CD14-positive monocyte (primary cell): ENCODE measurements around the gene PXDC1. TPM values are rescaled to one million over a fixed set of nuclear protein-coding genes. Genes with fewer than 3 reads are reported as not detected.

ENCODE experiments used
- DNase-seq, 3 donors: peaks; one replicate each; pipeline ENCODE4 v3.0.0-alpha.2; 2011 to 2022
- H2AFZ ChIP-seq: 2 replicates; pipeline ENCODE4 v1.6.0; 2012; ENCODE audit warnings: mild to moderate bottlenecking, low read depth, low read length, inconsistent platforms; ENCODE audit not compliant: insufficient read depth, poor library complexity, severe bottlenecking
- H3K27ac ChIP-seq, 2 donors: 1 replicate in 1 of 2; 2 replicates in 1 of 2; pipeline ENCODE4 v1.5.1; 2012 to 2013; ENCODE audit warnings: low read length in 2 of 2, control low read depth in 1 of 2, inconsistent platforms in 1 of 2, low read depth in 1 of 2, mild to moderate bottlenecking in 1 of 2
- H3K27me3 ChIP-seq, 2 donors: one replicate each; pipeline versions ENCODE4 v1.6.0 to v1.6.1; 2011 to 2013; ENCODE audit warnings: low read length in 2 of 2; ENCODE audit not compliant: control insufficient read depth in 2 of 2, insufficient read depth in 2 of 2
- H3K36me3 ChIP-seq, 2 donors: replicated peaks in 1 of 2; 1 replicate in 1 of 2; 2 replicates in 1 of 2; pipeline versions ENCODE4 v1.5.1 to v1.6.1; 2012 to 2013; ENCODE audit warnings: low read length in 2 of 2, control low read depth in 1 of 2, inconsistent platforms in 1 of 2, mild to moderate bottlenecking in 1 of 2; ENCODE audit not compliant: insufficient read depth in 2 of 2, control insufficient read depth in 1 of 2
- H3K4me1 ChIP-seq, 2 donors: 1 replicate in 1 of 2; 2 replicates in 1 of 2; pipeline versions ENCODE4 v1.5.1 to v1.6.1; 2012 to 2013; ENCODE audit warnings: low read length in 2 of 2, control low read depth in 1 of 2, inconsistent platforms in 1 of 2, mild to moderate bottlenecking in 1 of 2, moderate library complexity in 1 of 2; ENCODE audit not compliant: insufficient read depth in 2 of 2, control insufficient read depth in 1 of 2
- H3K4me2 ChIP-seq: replicated peaks from 2 replicates; pipeline ENCODE3; 2012; ENCODE audit warnings: low read length, moderate library complexity, mild to moderate bottlenecking; ENCODE audit not compliant: poor library complexity, severe bottlenecking; ENCODE audit errors: extremely low read depth
- H3K4me3 ChIP-seq, 3 experiments: fragments of 200-600 bp in 1 of 3; sonication (generic) in 1 of 3; replicated peaks in 1 of 3; 1 replicate in 2 of 3; 2 replicates in 1 of 3; pipeline ENCODE4 v1.5.1; 2011 to 2013; ENCODE audit warnings: low read length in 3 of 3, mild to moderate bottlenecking in 3 of 3, control low read depth in 2 of 3, low read depth in 2 of 3, inconsistent platforms in 1 of 3, moderate library complexity in 1 of 3
- H3K79me2 ChIP-seq: 2 replicates; pipeline ENCODE4 v1.6.0; 2012; ENCODE audit warnings: mild to moderate bottlenecking, control low read depth, inconsistent platforms, low read length, moderate library complexity; ENCODE audit not compliant: insufficient read depth
- H3K9ac ChIP-seq: 2 replicates; pipeline ENCODE4 v1.6.0; 2017; ENCODE audit warnings: low read length, mild to moderate bottlenecking; ENCODE audit not compliant: insufficient read depth, poor library complexity, severe bottlenecking
- H3K9me3 ChIP-seq, 2 donors: replicated peaks in 1 of 2; 1 replicate in 1 of 2; 2 replicates in 1 of 2; pipeline versions ENCODE4 v1.5.1 to v1.6.1; 2012 to 2013; ENCODE audit warnings: low read length in 2 of 2, control low read depth in 1 of 2; ENCODE audit not compliant: control insufficient read depth in 1 of 2, insufficient read depth in 1 of 2
- H4K20me1 ChIP-seq: 2 replicates; pipeline ENCODE4 v1.6.0; 2012; ENCODE audit warnings: mild to moderate bottlenecking, low read length, control low read depth, moderate library complexity; ENCODE audit not compliant: insufficient read depth
- H3K27ac Mint-ChIP-seq, 7 donors: one replicate each; pipeline ENCODE4 v1.8.0; 2020; ENCODE audit warnings: mild to moderate bottlenecking in 7 of 7, mixed read lengths in 7 of 7, moderate library complexity in 6 of 7, inconsistent platforms in 2 of 7
- H3K27me3 Mint-ChIP-seq, 3 donors: one replicate each; pipeline ENCODE4 v1.8.0; 2021 to 2022; ENCODE audit warnings: low read depth in 3 of 3, mild to moderate bottlenecking in 3 of 3, mixed read lengths in 3 of 3, moderate library complexity in 3 of 3, inconsistent platforms in 1 of 3
- H3K36me3 Mint-ChIP-seq, 2 donors: one replicate each; pipeline ENCODE4 v1.8.0; 2020; ENCODE audit warnings: mixed read lengths in 2 of 2, inconsistent platforms in 1 of 2, mild to moderate bottlenecking in 1 of 2
- H3K4me1 Mint-ChIP-seq: one replicate; pipeline ENCODE4 v1.8.0; 2020; ENCODE audit warnings: mild to moderate bottlenecking, mixed read lengths
- H3K4me3 Mint-ChIP-seq, 2 donors: one replicate each; pipeline ENCODE4 v1.8.0; 2020; ENCODE audit warnings: mild to moderate bottlenecking in 2 of 2, mixed read lengths in 2 of 2, moderate library complexity in 1 of 2
- H3K9me3 Mint-ChIP-seq, 7 donors: one replicate each; pipeline ENCODE4 v1.8.0; 2020 to 2022; ENCODE audit warnings: mixed read lengths in 7 of 7, mild to moderate bottlenecking in 6 of 7, moderate library complexity in 6 of 7, inconsistent platforms in 2 of 7
- CTCF ChIP-seq: fragments of 200-600 bp; IDR thresholded peaks from one replicate; pipeline ENCODE4 v1.8.0; 2022; ENCODE audit warnings: antibody characterized with exemption, mild to moderate bottlenecking
- WGBS: methylation state at CpG from one replicate; pipeline ENCODE4 v1.1.5; 2013; ENCODE audit warnings: missing lambda C conversion rate; ENCODE audit not compliant: insufficient coverage; 5-methylcytosine and 5-hydroxymethylcytosine counted together
- intact Hi-C, 2 donors: fragments of 100-400 bp; cut with micrococcal nuclease; formaldehyde crosslinking; loops; one replicate each; pipeline versions ENCODE4 v1.15.0 to v1.15.1; 2023
- polyA plus RNA-seq, 3 donors: library from polyadenylated mRNA; depleted of rRNA in 1 of 3; unstranded in 2 of 3; stranded (reverse) in 1 of 3; fragments of 300-500 nt in 2 of 3; fragments of >200 nt in 1 of 3; fragmentation: Illumina TruSeq in 2 of 3; gene quantifications; 1 replicate in 2 of 3; 2 replicates in 1 of 3; pipeline ENCODE4 v1.2.3, GENCODE V29; 2012 to 2021

PXDC1 gene
- polyA plus RNA-seq, 3 donors = 0.48 to 0.92 (median 0.55) TPM

GRCh38 chr6:3757241-3757641 lies 5.7 kb upstream of the PXDC1 start:
- Histone ChIP-seq H3K36me3 (no peaks in the 10 kb centered on the region), H3K9ac (no peak overlapping the region), H3K9me3 (no peaks in the 10 kb centered on the region), H2AFZ (no peak overlapping the region), H3K27ac (no peak overlapping the region), H3K4me1 (peaks cover 3 to 6% of the 10 kb centered on the region in 2 donors), H3K4me3 (no peak overlapping the region), H3K27me3 (peaks cover 15 to 21% of the 10 kb centered on the region in 2 donors), H4K20me1 (no peaks in the 10 kb centered on the region), H3K4me2 (no peak overlapping the region), H3K79me2 (no peaks in the 10 kb centered on the region)
- intact Hi-C loops = no loop called here
- peaks cover 30 to 34% (median 33%) of the 10 kb centered on the region in 3 donors for H3K27me3 Mint-ChIP-seq
- H3K9me3 Mint-ChIP-seq = peaks cover 0 to 9% (median 0%) of the 10 kb centered on the region in 7 donors
- no peak overlapping the region for H3K4me3 Mint-ChIP-seq
- H3K4me1 Mint-ChIP-seq = peaks cover 8% of the 10 kb centered on the region
- DNase-seq = no peak
- H3K27ac Mint-ChIP-seq = no peak overlapping the region
- no peaks in the 10 kb centered on the region for H3K36me3 Mint-ChIP-seq
- WGBS = 95% methylated on average over 9 of the region's 9 CpGs
- no peak for TF ChIP-seq CTCF

- peaks cover 9% of the 10 kb centered on the region for H3K4me1 Mint-ChIP-seq
- H3K27me3 Mint-ChIP-seq = peaks cover 32 to 38% (median 36%) of the 10 kb centered on the region in 3 donors
- Histone ChIP-seq H3K4me3 (no peak overlapping the region), H2AFZ (no peak overlapping the region), H3K9me3 (no peaks in the 10 kb centered on the region), H3K27ac (no peak overlapping the region), H3K4me2 (no peak overlapping the region), H4K20me1 (no peaks in the 10 kb centered on the region), H3K27me3 (peaks cover 17 to 23% of the 10 kb centered on the region in 2 donors), H3K36me3 (no peaks in the 10 kb centered on the region), H3K9ac (no peak overlapping the region), H3K4me1 (peaks cover 5 to 13% of the 10 kb centered on the region in 2 donors), H3K79me2 (no peaks in the 10 kb centered on the region)
- H3K4me3 Mint-ChIP-seq = no peak overlapping the region
- intact Hi-C loops = no loop called here
- H3K36me3 Mint-ChIP-seq = no peaks in the 10 kb centered on the region
- no peak overlapping the region for H3K27ac Mint-ChIP-seq
- no peak for TF ChIP-seq CTCF
- DNase-seq = no peak
- WGBS = 88% methylated on average over 2 of the region's 3 CpGs
- peaks cover 0 to 9% (median 0%) of the 10 kb centered on the region in 7 donors for H3K9me3 Mint-ChIP-seq
Observed at GRCh38 chr6:3756546-3756945, 5.0 kb upstream of the PXDC1 start.
